ENCODE data around the gene RAB35.

GRCh38 chr12:120145164-120145563 lies 28.6 kb upstream of the RAB35 start:
- TF ChIP-seq, protein P1, sequence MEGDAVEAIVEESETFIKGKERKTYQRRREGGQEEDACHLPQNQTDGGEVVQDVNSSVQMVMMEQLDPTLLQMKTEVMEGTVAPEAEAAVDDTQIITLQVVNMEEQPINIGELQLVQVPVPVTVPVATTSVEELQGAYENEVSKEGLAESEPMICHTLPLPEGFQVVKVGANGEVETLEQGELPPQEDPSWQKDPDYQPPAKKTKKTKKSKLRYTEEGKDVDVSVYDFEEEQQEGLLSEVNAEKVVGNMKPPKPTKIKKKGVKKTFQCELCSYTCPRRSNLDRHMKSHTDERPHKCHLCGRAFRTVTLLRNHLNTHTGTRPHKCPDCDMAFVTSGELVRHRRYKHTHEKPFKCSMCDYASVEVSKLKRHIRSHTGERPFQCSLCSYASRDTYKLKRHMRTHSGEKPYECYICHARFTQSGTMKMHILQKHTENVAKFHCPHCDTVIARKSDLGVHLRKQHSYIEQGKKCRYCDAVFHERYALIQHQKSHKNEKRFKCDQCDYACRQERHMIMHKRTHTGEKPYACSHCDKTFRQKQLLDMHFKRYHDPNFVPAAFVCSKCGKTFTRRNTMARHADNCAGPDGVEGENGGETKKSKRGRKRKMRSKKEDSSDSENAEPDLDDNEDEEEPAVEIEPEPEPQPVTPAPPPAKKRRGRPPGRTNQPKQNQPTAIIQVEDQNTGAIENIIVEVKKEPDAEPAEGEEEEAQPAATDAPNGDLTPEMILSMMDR (IDR thresholded peaks at IDR 0.05; ENCODE audit: insufficient read depth, low read length, poor library complexity, severe bottlenecking), result no peak
- no peak for TF ChIP-seq EZH2phosphoT487 (conservative IDR thresholded peaks at IDR 0.05; ENCODE audit: low read length)
